ENCODE measurements around the gene STAT4.

The STAT4 gene

GRCh38 chr2:191039616-191040015, 111.2 kb downstream of the STAT4 start:
- peak; percentile 15 for DNase-seq

GRCh38 chr2:191038741-191039140, 112.1 kb downstream of the STAT4 start:
- no peak for DNase-seq

- peak; percentile 66 for DNase-seq
Observed at GRCh38 chr2:191038241-191038725, 112.5 kb downstream of the STAT4 start.

GRCh38 chr2:191037351-191037750, 113.4 kb downstream of the STAT4 start:
- DNase-seq: no peak

- DNase-seq: no peak
Observed at GRCh38 chr2:191036363-191036762, 114.4 kb downstream of the STAT4 start.

- peak; percentile 46 for DNase-seq
Observed at GRCh38 chr2:191032588-191033429, 118.0 kb downstream of the STAT4 start.

GRCh38 chr2:191031256-191031655, 119.5 kb downstream of the STAT4 start:
- DNase-seq: no peak

GRCh38 chr2:191030521-191031154, 120.2 kb downstream of the STAT4 start:
- peak; percentile 84 for DNase-seq

- no peak for DNase-seq
Observed at GRCh38 chr2:191029280-191029950, 121.4 kb downstream of the STAT4 start.

- DNase-seq: no peak
Observed at GRCh38 chr2:191026377-191026776, 124.4 kb downstream of the STAT4 start.

GRCh38 chr2:191025135-191025534, 125.7 kb downstream of the STAT4 start:
- DNase-seq: peak; percentile 33

- peak; percentile 94 for DNase-seq
Observed at GRCh38 chr2:191023235-191023679, 127.5 kb downstream of the STAT4 start.

- peak; percentile 81 for DNase-seq
Observed at GRCh38 chr2:191020742-191021381, 129.9 kb downstream of the STAT4 start.

- peak; percentile 98 for DNase-seq
Observed at GRCh38 chr2:191020221-191020741, 130.5 kb downstream of the STAT4 start.

- peak; percentile 43 for DNase-seq
Observed at GRCh38 chr2:191019376-191019775, 131.4 kb downstream of the STAT4 start.

- no peak for DNase-seq
Observed at GRCh38 chr2:191018643-191019119, 132.1 kb downstream of the STAT4 start.

- DNase-seq: no peak
Observed at GRCh38 chr2:191018048-191018447, 132.7 kb downstream of the STAT4 start.

GRCh38 chr2:191015831-191016230, 135.0 kb downstream of the STAT4 start:
- no peak for DNase-seq

GRCh38 chr2:191015239-191015638, 135.6 kb downstream of the STAT4 start:
- no peak for DNase-seq

- DNase-seq: no peak
Observed at GRCh38 chr2:191014653-191015020, 136.2 kb downstream of the STAT4 start.

GRCh38 chr2:191013932-191014652, 136.7 kb downstream of the STAT4 start, which contains the start of gene STAT1:
Gene STAT1, minus strand, starts transcription at chr2:191014171. Its CDS starts 4,168 bp downstream, at chr2:191010003.
- DNase-seq: peak; percentile 98

GRCh38 chr2:191013682-191013931, 137.2 kb downstream of the STAT4 start:
- no peak for DNase-seq
